Nephron (organoid): Measurements from ENCODE around the gene MAML2.

ENCODE experiments used
- H3K27ac Mint-ChIP-seq, 3 experiments: 2 replicates each; pipeline ENCODE4 v1.8.0; 2020; ENCODE audit warnings: mixed read lengths in 3 of 3, mild to moderate bottlenecking in 2 of 3, moderate library complexity in 1 of 3
- H3K27me3 Mint-ChIP-seq: 2 replicates; pipeline ENCODE4 v1.8.0; 2021; ENCODE audit warnings: low read depth, mild to moderate bottlenecking, moderate library complexity, mixed read lengths
- H3K36me3 Mint-ChIP-seq: 2 replicates; pipeline ENCODE4 v1.8.0; 2020; ENCODE audit warnings: low read depth, mixed read lengths
- H3K4me1 Mint-ChIP-seq: 2 replicates; pipeline ENCODE4 v1.8.0; 2020; ENCODE audit warnings: mixed read lengths
- H3K4me3 Mint-ChIP-seq, 3 experiments: 2 replicates each; pipeline ENCODE4 v1.8.0; 2020; ENCODE audit warnings: mild to moderate bottlenecking in 3 of 3, mixed read lengths in 3 of 3, moderate library complexity in 2 of 3
- H3K9me3 Mint-ChIP-seq: 2 replicates; pipeline ENCODE4 v1.8.0; 2020; ENCODE audit warnings: mixed read lengths
- CTCF ChIP-seq, 3 experiments: fragments of 200-600 bp; sonication (generic); IDR thresholded peaks; one replicate each; pipeline ENCODE4 v1.5.0; 2021; ENCODE audit warnings: antibody characterized with exemption in 3 of 3; ENCODE audit not compliant: unreplicated experiment in 3 of 3

The MAML2 gene

GRCh38 chr11:96014217-96014616, 328.8 kb downstream of the MAML2 start:
- Mint-ChIP-seq H3K27me3 (no peaks in the 10 kb centered on the region), H3K4me3 (no peak overlapping the region), H3K4me1 (peaks cover 18% of the 10 kb centered on the region), H3K36me3 (no peaks in the 10 kb centered on the region), H3K9me3 (no peaks in the 10 kb centered on the region), H3K27ac (peak overlapping the region in 1 of 3 experiments; percentile 19)
- TF ChIP-seq CTCF (IDR thresholded peaks at IDR 0.05; ENCODE audit: unreplicated experiment in 3 of 3) = no peak

- Mint-ChIP-seq H3K9me3 (no peaks in the 10 kb centered on the region), H3K4me3 (no peak overlapping the region), H3K27me3 (no peaks in the 10 kb centered on the region), H3K27ac (peak overlapping the region in 2 of 3 experiments; percentile 19 to 91), H3K36me3 (no peaks in the 10 kb centered on the region), H3K4me1 (peaks cover 20% of the 10 kb centered on the region)
- no peak for TF ChIP-seq CTCF (IDR thresholded peaks at IDR 0.05; ENCODE audit: unreplicated experiment in 3 of 3)
Observed at GRCh38 chr11:96013461-96014213, 329.4 kb downstream of the MAML2 start.

GRCh38 chr11:96012086-96012824, 330.7 kb downstream of the MAML2 start:
- TF ChIP-seq CTCF (IDR thresholded peaks at IDR 0.05; ENCODE audit: unreplicated experiment in 3 of 3) = peak; percentile 41 to 57 (median 45)
- no peaks in the 10 kb centered on the region for H3K9me3 Mint-ChIP-seq
- peak overlapping the region; percentile 84 to 91 (median 91) for H3K27ac Mint-ChIP-seq

GRCh38 chr11:96010683-96011082, 332.3 kb downstream of the MAML2 start:
- H3K27ac Mint-ChIP-seq = no peak overlapping the region
- no peaks in the 10 kb centered on the region for H3K36me3 Mint-ChIP-seq
- no peaks in the 10 kb centered on the region for H3K27me3 Mint-ChIP-seq
- peaks cover 23% of the 10 kb centered on the region for H3K4me1 Mint-ChIP-seq
- no peak overlapping the region for H3K4me3 Mint-ChIP-seq
- no peaks in the 10 kb centered on the region for H3K9me3 Mint-ChIP-seq
- TF ChIP-seq CTCF (IDR thresholded peaks at IDR 0.05; ENCODE audit: unreplicated experiment in 3 of 3) = no peak

More at GRCh38 chr11:96012086-96012824, 330.7 kb downstream of the MAML2 start:
- peak overlapping the region in 2 of 3 experiments; percentile 10 to 13 for H3K4me3 Mint-ChIP-seq
- no peaks in the 10 kb centered on the region for H3K27me3 Mint-ChIP-seq
- no peaks in the 10 kb centered on the region for H3K36me3 Mint-ChIP-seq
- H3K4me1 Mint-ChIP-seq = peaks cover 28% of the 10 kb centered on the region

GRCh38 chr11:96008161-96008720, 334.8 kb downstream of the MAML2 start:
- Mint-ChIP-seq H3K27ac (peak overlapping the region in 1 of 3 experiments; percentile 58), H3K27me3 (no peaks in the 10 kb centered on the region), H3K4me3 (no peak overlapping the region), H3K4me1 (peaks cover 23% of the 10 kb centered on the region), H3K9me3 (no peaks in the 10 kb centered on the region), H3K36me3 (peaks cover 6% of the 10 kb centered on the region)
- no peak for TF ChIP-seq CTCF (IDR thresholded peaks at IDR 0.05; ENCODE audit: unreplicated experiment in 3 of 3)
